ENCODE data around the gene KIF6.
"Not testable (repeated sequence)": the region's sequence is repeated elsewhere in the genome, so short reads cannot be mapped to it uniquely, and the experiment has no call there.

Gene KIF6

DNA sequence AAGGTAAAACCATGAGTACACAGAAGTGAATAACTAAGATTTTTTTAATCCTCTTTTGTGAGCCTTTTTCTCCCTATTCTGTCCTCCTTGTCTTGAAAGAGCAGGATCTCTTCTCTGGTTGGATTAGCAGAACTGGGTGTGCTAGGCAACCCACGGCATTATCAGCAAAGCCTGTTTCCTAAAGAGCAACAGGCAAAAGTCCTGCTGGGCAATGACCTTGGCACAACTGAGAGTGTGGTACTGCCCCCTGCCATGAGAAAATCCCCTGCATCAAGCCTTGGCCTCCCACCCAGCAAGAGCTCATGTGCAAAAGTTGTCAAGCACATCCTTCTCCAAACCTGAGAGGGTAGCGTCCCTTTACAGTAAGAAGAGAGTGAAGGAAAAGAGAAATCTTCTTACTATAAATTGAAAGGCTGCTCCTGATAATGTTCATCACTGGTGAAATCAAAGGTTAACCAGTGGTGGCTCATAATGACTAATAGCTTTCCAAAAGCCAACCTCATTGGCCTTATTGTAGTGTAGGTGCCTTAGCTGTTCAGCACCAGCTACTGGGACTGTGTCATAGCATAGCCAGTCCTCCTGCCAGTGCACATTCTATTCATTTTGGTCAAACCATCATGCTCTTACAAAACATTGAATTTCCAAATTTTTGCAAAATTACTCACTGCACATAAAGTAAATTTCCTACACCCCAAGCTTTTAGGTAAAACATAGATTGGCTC lies 17.1 kb downstream of the KIF6 start:
- DNase-seq (ENCODE audit: low spot score), result no peak

- DNase-seq (ENCODE audit: low spot score), result no peak
Measured at GRCh38 chr6:39706819-39707335, 18.3 kb downstream of the KIF6 start.

GRCh38 chr6:39702265-39702664 lies 22.9 kb downstream of the KIF6 start:
- DNase-seq (ENCODE audit: low spot score), result no peak

GRCh38 chr6:39700362-39700761 lies 24.8 kb downstream of the KIF6 start:
- DNase-seq (ENCODE audit: low spot score), result no peak

GRCh38 chr6:39698789-39699188 lies 26.4 kb downstream of the KIF6 start:
- no peak for DNase-seq (ENCODE audit: low spot score)

DNA sequence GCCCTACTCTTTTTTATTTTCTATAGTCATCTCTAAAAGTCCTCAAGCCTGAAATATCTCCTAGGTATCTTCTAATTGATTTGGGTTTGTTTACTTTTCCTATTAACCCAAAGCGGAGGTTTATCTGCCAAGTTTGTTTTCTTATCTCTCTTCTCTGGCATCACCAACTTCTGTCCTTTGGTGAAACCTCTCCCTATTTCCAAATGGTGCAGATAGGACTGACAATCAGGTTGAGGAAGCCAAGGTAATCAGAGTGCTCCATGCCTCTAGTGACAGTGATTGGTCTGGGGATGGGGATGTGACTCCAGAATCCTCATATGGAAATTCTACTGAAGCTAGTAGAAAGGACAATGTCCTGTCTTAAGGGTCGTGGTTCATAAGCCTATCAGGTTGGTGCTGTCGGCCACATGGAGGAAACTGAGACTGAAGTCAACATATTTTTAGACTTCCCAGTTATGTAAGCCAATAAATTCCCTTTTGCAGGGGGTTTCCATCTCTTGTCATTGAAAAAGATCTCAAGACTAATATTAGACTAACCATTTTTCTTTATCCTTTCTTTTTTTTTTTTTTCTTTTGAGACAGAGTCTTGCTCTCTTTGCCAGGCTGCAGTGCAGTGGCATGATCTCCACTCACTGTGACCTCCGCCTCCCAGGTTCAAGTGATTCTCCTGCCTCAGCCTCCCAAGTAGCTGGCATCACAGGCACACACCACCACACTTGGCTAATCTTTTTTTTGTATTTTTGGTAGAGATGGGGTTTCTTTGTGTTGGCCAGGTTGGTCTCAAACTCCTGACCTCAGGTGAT lies 28.0 kb downstream of the KIF6 start:
- no peak for DNase-seq (ENCODE audit: low spot score)

GRCh38 chr6:39695447-39695846 lies 29.8 kb downstream of the KIF6 start:
- DNase-seq (ENCODE audit: low spot score), result no peak

DNA sequence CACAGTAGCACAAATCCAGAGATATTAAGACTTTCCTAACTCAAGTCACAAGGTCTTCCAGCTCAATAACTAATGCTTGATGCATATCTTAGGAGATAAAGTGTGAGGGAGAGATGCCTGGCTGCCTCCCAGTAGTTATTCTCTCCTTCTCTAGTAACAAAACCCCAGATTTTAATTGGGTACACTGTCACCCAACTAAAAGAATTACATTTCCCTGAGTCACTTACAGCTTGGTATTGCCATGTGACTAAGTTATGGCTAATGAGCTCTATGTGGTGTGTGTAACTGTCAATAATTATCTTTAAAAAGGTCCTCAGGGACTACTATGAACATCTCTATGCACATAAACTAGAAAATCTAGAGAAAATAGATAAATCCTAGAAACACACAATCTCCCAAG lies 32.0 kb downstream of the KIF6 start:
- DNase-seq (ENCODE audit: low spot score), result no peak

GRCh38 chr6:39688494-39688893 lies 36.7 kb downstream of the KIF6 start:
- DNase-seq (ENCODE audit: low spot score), result no peak

- no peak for DNase-seq (ENCODE audit: low spot score)
Measured at GRCh38 chr6:39686976-39687375, 38.2 kb downstream of the KIF6 start.

- no peak for DNase-seq (ENCODE audit: low spot score)
Measured at GRCh38 chr6:39685938-39686337, 39.3 kb downstream of the KIF6 start.

DNA sequence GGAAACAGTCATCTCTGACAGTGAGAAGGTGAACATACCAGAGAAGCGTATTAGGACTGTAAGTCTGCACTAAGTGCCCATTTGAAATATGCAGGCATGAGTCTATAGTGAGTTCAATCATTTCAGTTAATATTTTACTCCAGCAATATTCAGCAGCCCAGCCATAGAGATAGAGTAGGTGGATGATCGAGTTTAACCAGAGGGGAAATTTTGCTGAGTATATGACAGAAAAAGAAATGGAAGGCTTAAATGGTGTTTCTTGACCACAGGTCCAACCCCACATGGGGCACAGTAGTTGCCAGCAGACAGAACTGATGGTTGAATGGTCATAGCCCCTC lies 39.8 kb downstream of the KIF6 start:
- no peak for DNase-seq (ENCODE audit: low spot score)

DNA sequence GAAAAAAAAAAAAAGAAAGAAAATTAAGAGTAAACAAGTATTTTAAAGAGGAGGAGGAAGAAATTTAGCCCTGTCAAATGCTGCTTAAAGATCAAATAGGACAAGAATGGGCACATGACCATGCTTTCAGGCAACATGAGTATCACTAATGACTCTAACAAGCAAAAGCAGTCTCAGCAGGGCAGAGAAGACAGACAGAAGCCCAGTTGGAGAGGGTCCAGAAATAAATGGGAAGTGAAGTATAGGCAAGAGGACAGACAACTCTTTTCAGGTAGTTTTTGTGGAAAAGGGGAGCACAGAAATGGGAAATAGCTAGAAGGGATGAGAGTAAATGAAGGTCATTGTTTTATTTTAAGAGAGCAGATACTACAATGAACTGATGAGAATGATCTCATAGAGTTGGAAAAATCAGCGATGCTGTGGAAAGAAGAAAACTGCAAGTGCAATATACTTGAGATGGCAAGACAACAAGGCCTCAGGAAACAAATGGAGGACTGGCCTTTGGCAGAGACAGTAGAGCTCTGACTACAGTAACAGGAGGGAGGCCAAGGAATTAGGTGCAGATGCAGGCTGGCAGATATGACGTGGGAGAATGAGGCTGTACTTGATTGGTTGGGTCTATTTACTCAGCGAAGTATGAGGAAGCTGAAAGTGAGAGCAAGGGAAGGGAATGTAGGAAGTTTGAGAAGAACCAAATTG lies 40.3 kb downstream of the KIF6 start:
- no peak for DNase-seq (ENCODE audit: low spot score)

- DNase-seq (ENCODE audit: low spot score), result no peak
Measured at GRCh38 chr6:39681674-39682121, 43.5 kb downstream of the KIF6 start.

DNA sequence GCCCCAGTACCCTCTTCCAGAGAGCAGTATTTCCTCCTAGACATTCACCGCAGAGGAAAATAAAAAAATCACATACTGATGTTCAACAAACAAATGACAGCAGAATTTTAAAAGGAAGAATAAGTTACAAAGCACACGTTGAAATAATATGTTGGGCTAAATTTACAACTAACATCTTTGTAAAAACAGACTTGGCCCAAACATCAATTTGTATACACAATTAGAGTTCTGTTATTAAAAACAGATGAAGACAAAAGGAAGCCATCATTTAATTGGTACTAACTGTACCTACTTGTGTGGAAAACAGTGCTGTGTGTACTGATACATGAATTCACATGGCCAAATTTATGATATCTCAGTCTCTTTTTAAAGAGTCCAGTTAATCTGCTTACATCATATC lies 46.3 kb downstream of the KIF6 start:
- no peak for DNase-seq (ENCODE audit: low spot score)

DNA sequence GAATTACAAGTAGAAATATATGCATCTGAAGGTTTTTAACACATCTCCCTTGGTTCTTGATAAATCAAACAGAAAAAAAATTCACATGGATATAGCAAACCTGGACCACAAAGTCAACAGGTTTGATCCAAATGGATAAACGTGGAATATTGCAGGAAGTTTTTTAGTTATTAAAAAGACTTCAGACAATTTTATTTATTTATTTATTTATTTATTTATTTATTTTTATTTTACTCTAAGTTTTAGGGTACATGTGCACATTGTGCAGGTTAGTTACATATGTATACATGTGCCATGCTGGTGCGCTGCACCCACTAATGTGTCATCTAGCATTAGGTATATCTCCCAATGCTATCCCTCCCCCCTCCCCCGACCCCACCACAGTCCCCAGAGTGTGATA lies 47.9 kb downstream of the KIF6 start:
- not testable (repeated sequence) for DNase-seq (ENCODE audit: low spot score)

DNA sequence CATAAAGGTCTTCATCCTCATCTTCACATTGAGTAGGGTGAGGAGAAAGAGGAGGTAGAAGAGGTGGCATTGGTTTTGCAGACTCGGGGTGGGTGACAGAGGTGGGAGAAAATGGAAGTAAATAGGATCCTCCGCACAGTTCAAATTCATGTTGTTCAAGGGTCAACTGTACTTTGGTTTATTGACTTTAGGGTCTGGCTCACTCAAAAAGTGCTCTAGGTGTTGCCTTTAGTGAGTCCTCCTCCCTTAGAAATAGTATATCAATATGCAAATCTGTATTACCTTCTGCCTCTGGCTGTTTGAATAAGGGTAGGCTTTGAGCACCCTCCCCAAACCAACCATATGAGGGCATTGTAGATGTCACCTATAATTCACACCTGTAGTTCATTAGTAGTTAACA lies 54.7 kb downstream of the KIF6 start:
- DNase-seq (ENCODE audit: low spot score), result no peak

DNA sequence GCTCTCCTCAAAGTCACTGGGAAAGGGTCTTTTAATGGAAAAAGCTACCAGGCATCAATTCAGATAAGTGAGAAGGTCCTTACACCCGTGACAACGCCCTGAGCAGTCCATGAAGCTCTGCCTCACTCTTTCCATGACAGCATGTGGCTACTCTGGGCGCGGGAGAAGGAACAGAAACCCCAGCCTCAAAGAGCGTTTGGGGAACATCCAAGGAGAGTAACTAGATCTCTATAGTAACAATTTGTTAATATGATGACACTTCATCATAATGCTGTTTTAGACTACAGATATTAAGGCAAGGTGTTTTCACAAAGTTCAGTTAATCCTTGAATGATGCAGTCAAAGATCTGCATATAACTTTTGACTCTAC lies 55.2 kb downstream of the KIF6 start:
- no peak for DNase-seq (ENCODE audit: low spot score)

DNA sequence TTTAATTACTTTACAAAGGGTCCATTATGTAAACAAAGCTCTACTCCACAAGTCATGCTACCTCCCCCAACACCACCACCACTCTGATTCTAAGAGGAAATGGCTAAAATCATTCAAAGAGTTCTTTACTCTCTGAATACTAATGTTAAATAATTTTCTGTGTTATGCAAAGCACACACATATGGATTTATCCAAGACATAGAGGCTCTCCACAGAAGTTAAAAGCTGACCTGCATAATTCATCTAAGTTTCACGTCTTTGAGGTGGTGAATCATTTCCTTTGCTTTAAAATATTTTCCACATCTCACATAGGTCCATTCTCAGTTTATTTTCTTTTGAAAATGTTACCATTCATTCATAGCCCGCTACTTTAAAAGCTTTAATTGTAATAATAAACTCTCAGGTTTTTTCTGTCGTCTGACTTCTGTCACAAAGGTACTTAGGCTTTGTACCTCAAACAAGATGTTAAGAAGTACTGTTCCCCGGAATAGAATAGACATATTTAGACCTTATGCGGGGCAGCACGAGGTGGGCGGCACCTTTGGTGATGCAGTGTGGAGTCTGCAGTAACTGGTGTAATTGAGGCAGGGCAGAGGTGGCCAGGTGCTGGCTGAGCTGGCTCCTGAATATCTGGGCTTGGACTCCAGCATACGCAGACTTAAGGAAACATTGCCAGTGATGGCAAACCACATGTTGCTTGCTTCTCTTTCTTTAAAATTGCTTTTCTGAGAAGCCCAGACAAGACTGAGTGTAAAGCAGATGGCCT lies 55.8 kb downstream of the KIF6 start:
- no peak for DNase-seq (ENCODE audit: low spot score)

DNA sequence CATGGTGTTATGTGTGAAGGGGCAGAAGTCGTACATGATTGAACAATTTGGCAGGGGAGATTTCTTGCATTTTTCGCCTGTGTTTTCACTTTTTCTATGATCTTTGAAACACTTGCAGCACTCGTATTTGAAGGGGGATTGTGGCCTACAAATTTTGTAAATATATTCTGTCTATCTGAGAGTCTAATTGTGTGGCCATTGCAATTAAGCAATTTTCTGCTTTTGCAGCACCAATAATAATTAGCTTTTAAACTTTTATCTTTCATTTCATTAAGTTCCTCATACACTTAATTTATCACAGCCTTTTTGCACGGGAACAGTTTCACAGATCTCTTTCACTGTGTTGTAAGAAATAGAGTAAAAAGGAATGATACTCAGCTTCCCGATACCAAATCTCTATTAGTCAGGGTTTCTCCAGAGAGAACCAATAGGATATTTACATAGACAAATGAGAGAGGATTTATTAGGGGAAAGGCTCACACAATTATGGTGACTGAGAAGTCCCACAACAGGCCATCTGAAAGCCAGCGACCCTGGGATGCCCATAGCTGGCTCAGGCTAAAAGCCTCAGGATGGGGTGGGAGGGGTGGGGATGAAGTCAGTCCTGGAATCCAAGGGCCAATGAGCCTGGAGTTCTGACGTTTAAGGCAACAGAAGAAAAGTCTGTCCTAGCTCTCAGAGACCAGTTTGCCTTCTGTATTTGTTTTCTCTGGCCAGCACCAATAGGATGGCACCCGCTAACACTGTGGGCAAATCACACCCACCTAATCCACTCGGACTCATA lies 58.3 kb downstream of the KIF6 start:
- no peak for DNase-seq (ENCODE audit: low spot score)

- no peak for DNase-seq (ENCODE audit: low spot score)
Measured at GRCh38 chr6:39665861-39666260, 59.3 kb downstream of the KIF6 start.

Data from NAMALWA (cell line).